Neural cell (in vitro differentiated cells): ENCODE results near the gene MIOS. TPM values are rescaled to one million over a fixed set of nuclear protein-coding genes. Genes with fewer than 3 reads are reported as not detected.

Experiments
- H2AFZ ChIP-seq: fragments of 200-600, 300-800 bp; sonication (generic), shearing (Covaris generic); 2 replicates; pipeline ENCODE4 v1.6.0; 2014; ENCODE audit warnings: low read depth, mild to moderate bottlenecking, antibody characterized with exemption, low read length, moderate library complexity
- H3F3A ChIP-seq: fragments of 200-600 bp; shearing (Covaris generic); 2 replicates; pipeline ENCODE4 v1.6.1; 2016; ENCODE audit warnings: mild to moderate bottlenecking, moderate library complexity, mixed read lengths, antibody characterized with exemption, low read length; ENCODE audit not compliant: insufficient read depth, poor library complexity, severe bottlenecking
- H3K27ac ChIP-seq: fragments of 200-600, 300-800 bp; sonication (generic), shearing (Covaris generic); 2 replicates; pipeline ENCODE4 v1.5.1; 2014; ENCODE audit warnings: mild to moderate bottlenecking, low read length, moderate library complexity
- H3K27me3 ChIP-seq: fragments of 300-800, 200-600 bp; sonication (generic), shearing (Covaris generic); 2 replicates; pipeline ENCODE4 v1.6.0; 2014; ENCODE audit warnings: mild to moderate bottlenecking, low read depth, low read length, moderate library complexity; ENCODE audit not compliant: insufficient read depth
- H3K36me3 ChIP-seq: fragments of 300-800, 200-600 bp; sonication (generic), shearing (Covaris generic); 2 replicates; pipeline ENCODE4 v1.5.1; 2014; ENCODE audit warnings: mild to moderate bottlenecking, antibody characterized with exemption, low read length, moderate library complexity; ENCODE audit not compliant: insufficient read depth
- H3K4me2 ChIP-seq: fragments of 300-800, 200-600 bp; sonication (generic), shearing (Covaris generic); 2 replicates; pipeline ENCODE4 v1.6.0; 2014; ENCODE audit warnings: mild to moderate bottlenecking, low read length
- H3K4me3 ChIP-seq: fragments of 300-800, 200-600 bp; sonication (generic), shearing (Covaris generic); 2 replicates; pipeline ENCODE4 v1.5.1; 2014; ENCODE audit warnings: mild to moderate bottlenecking, low read length, moderate library complexity
- H3K79me2 ChIP-seq: fragments of 200-600 bp; shearing (Covaris generic); replicated peaks from 2 replicates; pipeline ENCODE4 v1.6.0; 2014; ENCODE audit warnings: mild to moderate bottlenecking, low read length, moderate library complexity; ENCODE audit not compliant: insufficient read depth
- H3K9ac ChIP-seq: fragments of 300-800, 200-600 bp; sonication (generic), shearing (Covaris generic); 2 replicates; pipeline ENCODE4 v1.6.1; 2016; ENCODE audit warnings: mild to moderate bottlenecking, low read length, mixed read lengths
- H3K9me2 ChIP-seq: fragments of 200-600 bp; shearing (Covaris generic); 2 replicates; pipeline ENCODE4 v1.6.1; 2016; ENCODE audit warnings: mild to moderate bottlenecking, low read length, mixed read lengths; ENCODE audit not compliant: insufficient read depth
- H3K9me3 ChIP-seq: fragments of 200-600, 300-800 bp; sonication (generic), shearing (Covaris generic); 2 replicates; pipeline ENCODE4 v1.6.1; 2016; ENCODE audit warnings: mild to moderate bottlenecking, mixed run types, low read length, moderate library complexity, mixed read lengths
- H4K20me1 ChIP-seq: fragments of 200-600 bp; shearing (Covaris generic); 2 replicates; pipeline ENCODE4 v1.6.1; 2016; ENCODE audit warnings: mild to moderate bottlenecking, mixed run types; ENCODE audit not compliant: insufficient read depth
- EP300 ChIP-seq: fragments of 450-650 bp; conservative IDR thresholded peaks from 2 replicates; pipeline ENCODE4 v1.6.1; 2014; ENCODE audit warnings: antibody characterized with exemption, mild to moderate bottlenecking, moderate library complexity; ENCODE audit not compliant: poor library complexity, severe bottlenecking
- EZH2 ChIP-seq: fragments of 200-600, 300-800 bp; shearing (Covaris generic), sonication (generic); IDR thresholded peaks from 2 replicates; pipeline ENCODE4 v1.6.1; 2014; ENCODE audit warnings: antibody characterized with exemption, low read length, borderline replicate concordance, mild to moderate bottlenecking; ENCODE audit not compliant: insufficient read depth, poor library complexity, severe bottlenecking
- MXI1 ChIP-seq: fragments of 450-650 bp; conservative IDR thresholded peaks from 2 replicates; pipeline ENCODE4 v1.6.1; 2014; ENCODE audit warnings: antibody characterized with exemption, mild to moderate bottlenecking; ENCODE audit not compliant: poor library complexity, severe bottlenecking
- POLR2AphosphoS5 ChIP-seq: IDR thresholded peaks from 2 replicates; pipeline ENCODE4 v1.6.1; 2012
- RAD21 ChIP-seq: fragments of 450-650 bp; conservative IDR thresholded peaks from 2 replicates; pipeline ENCODE4 v1.6.1; 2014; ENCODE audit warnings: antibody characterized with exemption, mild to moderate bottlenecking, moderate library complexity
- SMC3 ChIP-seq: fragments of 450-650 bp; conservative IDR thresholded peaks from 2 replicates; pipeline ENCODE4 v1.6.1; 2014; ENCODE audit warnings: antibody characterized with exemption, mild to moderate bottlenecking, moderate library complexity; ENCODE audit not compliant: poor library complexity
- TAF1 ChIP-seq: IDR thresholded peaks from 2 replicates; pipeline ENCODE4 v1.6.1; 2012; ENCODE audit warnings: low read depth
- polyA plus RNA-seq: library from polyadenylated mRNA; depleted of rRNA; stranded (reverse); fragments of >200 nt; gene quantifications from 2 replicates; pipeline ENCODE4 v1.2.3, GENCODE V29; 2014
- TF ChIP-seq, protein P1 (sequence below): IDR thresholded peaks from 2 replicates; pipeline ENCODE4 v1.6.1; 2012; ENCODE audit warnings: borderline replicate concordance
- TF ChIP-seq, protein P2 (sequence below): fragments of 450-650 bp; IDR thresholded peaks from 2 replicates; pipeline ENCODE4 v1.5.1; 2014; ENCODE audit warnings: antibody characterized with exemption, mild to moderate bottlenecking, moderate library complexity; ENCODE audit not compliant: poor library complexity, severe bottlenecking

MIOS gene
- polyA plus RNA-seq, 1 donor from 2014 or later, result 52.2 TPM

DNA sequence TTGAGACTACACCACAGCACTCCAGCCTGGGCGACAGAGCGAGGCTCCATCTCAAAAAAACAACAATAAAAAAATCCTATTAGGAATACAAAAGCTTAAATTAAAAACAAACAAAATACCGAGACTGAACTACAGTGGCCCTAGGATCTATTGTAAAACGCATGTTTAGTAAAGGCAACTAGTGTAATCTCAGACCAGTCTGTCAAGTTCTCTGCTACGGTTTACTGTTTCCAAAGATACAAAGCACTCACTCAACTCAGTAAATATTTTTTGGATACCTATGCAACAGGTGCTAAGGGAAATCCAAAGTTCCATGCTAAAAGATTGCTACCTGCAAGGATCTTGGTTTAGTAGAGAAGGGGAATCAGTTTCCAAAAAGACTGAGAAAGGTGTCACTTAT lies 3.4 kb upstream of the MIOS start:
- peaks cover 5% of the 10 kb centered on the region for H3K79me2 ChIP-seq
- no peaks in the 10 kb centered on the region for H3K9me3 ChIP-seq
- no peak overlapping the region for H3K4me2 ChIP-seq
- TF ChIP-seq EZH2 (no peak), SMC3 (no peak), RAD21 (no peak), TAF1 (no peak), EP300 (no peak), POLR2AphosphoS5 (no peak), MXI1 (no peak)
- TF ChIP-seq, protein P1, sequence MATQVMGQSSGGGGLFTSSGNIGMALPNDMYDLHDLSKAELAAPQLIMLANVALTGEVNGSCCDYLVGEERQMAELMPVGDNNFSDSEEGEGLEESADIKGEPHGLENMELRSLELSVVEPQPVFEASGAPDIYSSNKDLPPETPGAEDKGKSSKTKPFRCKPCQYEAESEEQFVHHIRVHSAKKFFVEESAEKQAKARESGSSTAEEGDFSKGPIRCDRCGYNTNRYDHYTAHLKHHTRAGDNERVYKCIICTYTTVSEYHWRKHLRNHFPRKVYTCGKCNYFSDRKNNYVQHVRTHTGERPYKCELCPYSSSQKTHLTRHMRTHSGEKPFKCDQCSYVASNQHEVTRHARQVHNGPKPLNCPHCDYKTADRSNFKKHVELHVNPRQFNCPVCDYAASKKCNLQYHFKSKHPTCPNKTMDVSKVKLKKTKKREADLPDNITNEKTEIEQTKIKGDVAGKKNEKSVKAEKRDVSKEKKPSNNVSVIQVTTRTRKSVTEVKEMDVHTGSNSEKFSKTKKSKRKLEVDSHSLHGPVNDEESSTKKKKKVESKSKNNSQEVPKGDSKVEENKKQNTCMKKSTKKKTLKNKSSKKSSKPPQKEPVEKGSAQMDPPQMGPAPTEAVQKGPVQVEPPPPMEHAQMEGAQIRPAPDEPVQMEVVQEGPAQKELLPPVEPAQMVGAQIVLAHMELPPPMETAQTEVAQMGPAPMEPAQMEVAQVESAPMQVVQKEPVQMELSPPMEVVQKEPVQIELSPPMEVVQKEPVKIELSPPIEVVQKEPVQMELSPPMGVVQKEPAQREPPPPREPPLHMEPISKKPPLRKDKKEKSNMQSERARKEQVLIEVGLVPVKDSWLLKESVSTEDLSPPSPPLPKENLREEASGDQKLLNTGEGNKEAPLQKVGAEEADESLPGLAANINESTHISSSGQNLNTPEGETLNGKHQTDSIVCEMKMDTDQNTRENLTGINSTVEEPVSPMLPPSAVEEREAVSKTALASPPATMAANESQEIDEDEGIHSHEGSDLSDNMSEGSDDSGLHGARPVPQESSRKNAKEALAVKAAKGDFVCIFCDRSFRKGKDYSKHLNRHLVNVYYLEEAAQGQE, result no peak
- TF ChIP-seq, protein P2, sequence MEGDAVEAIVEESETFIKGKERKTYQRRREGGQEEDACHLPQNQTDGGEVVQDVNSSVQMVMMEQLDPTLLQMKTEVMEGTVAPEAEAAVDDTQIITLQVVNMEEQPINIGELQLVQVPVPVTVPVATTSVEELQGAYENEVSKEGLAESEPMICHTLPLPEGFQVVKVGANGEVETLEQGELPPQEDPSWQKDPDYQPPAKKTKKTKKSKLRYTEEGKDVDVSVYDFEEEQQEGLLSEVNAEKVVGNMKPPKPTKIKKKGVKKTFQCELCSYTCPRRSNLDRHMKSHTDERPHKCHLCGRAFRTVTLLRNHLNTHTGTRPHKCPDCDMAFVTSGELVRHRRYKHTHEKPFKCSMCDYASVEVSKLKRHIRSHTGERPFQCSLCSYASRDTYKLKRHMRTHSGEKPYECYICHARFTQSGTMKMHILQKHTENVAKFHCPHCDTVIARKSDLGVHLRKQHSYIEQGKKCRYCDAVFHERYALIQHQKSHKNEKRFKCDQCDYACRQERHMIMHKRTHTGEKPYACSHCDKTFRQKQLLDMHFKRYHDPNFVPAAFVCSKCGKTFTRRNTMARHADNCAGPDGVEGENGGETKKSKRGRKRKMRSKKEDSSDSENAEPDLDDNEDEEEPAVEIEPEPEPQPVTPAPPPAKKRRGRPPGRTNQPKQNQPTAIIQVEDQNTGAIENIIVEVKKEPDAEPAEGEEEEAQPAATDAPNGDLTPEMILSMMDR, result no peak
- H3F3A ChIP-seq, result peaks cover 3% of the 10 kb centered on the region
- H3K27me3 ChIP-seq, result no peaks in the 10 kb centered on the region
- no peak overlapping the region for H3K9ac ChIP-seq
- no peak overlapping the region for H2AFZ ChIP-seq
- no peaks in the 10 kb centered on the region for H4K20me1 ChIP-seq
- H3K4me3 ChIP-seq, result no peak overlapping the region
- H3K27ac ChIP-seq, result no peak overlapping the region
- no peaks in the 10 kb centered on the region for H3K9me2 ChIP-seq
- H3K36me3 ChIP-seq, result no peaks in the 10 kb centered on the region

DNA sequence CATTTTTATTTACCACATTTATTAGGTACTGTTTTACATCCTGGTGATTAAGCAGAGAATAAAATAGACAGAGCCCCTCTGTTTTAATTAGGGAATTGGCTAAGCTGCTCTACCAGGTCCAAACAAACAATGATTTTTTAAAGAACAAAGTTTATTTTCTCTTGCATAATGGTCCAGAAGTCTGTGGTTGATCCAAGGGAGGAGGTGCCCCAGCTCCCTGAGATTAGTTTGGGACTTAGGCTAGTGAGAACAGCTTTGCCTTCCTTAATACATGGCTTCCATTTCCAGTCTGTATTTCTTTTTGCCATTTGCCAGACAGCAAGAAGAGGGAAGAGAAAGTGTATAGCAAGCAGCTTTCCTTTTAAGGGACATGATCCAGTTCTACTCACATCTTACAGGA lies 2.9 kb upstream of the MIOS start:
- Histone ChIP-seq H3F3A (peaks cover 3% of the 10 kb centered on the region), H3K4me3 (no peak overlapping the region), H3K9ac (no peak overlapping the region), H3K36me3 (no peaks in the 10 kb centered on the region), H3K27ac (no peak overlapping the region), H3K27me3 (no peaks in the 10 kb centered on the region), H3K9me2 (no peaks in the 10 kb centered on the region), H3K79me2 (peaks cover 11% of the 10 kb centered on the region), H2AFZ (no peak overlapping the region), H3K4me2 (no peak overlapping the region), H4K20me1 (no peaks in the 10 kb centered on the region), H3K9me3 (no peaks in the 10 kb centered on the region)
- TF ChIP-seq TAF1 (no peak), EP300 (no peak), MXI1 (no peak), RAD21 (no peak), POLR2AphosphoS5 (no peak), EZH2 (no peak), SMC3 (no peak)
- TF ChIP-seq, protein P2, result no peak
- TF ChIP-seq, protein P1, result no peak
